HepG2 (cell line): ENCODE results near the gene RGMA. TPM values are rescaled to one million over a fixed set of nuclear protein-coding genes. Genes with fewer than 3 reads are reported as not detected.

ENCODE experiments used
- ATAC-seq: fragments of 200-7000 bp; cut with Tn5 transposase; 3 replicates; pipeline ENCODE4 v1.9.1; 2020; ENCODE audit warnings: mild to moderate bottlenecking, moderate library complexity
- BruUV-seq: library from RNA; stranded (reverse); fragments of 400-500 nt; replicated peaks from 2 replicates; lab custom pipeline; 2021; lab: Mats Ljungman, UMichigan
- CTCF ChIA-PET: fragments of 300-600 bp; formaldehyde crosslinking; extraction: SDS; loops from one replicate; lab custom pipeline; 2021; ENCODE audit warnings: low total read pairs, inconsistent platforms, low intra/inter-chr PET ratio; lab: Yijun Ruan, JAX
- POLR2A ChIA-PET: fragments of 350-600 bp; sonication (Branson Sonifier 250); formaldehyde crosslinking; loops from one replicate; lab custom pipeline; 2020; ENCODE audit warnings: antibody characterized with exemption, inconsistent platforms; lab: Yijun Ruan, JAX
- DNase-seq: peaks from one replicate; pipeline ENCODE4 v3.0.0-alpha.2; 2015; ENCODE audit warnings: low spot score
- FAIRE-seq: peaks from 3 replicates; lab custom pipeline; 2011; peaks lifted over from hg19 to GRCh38; lab: Jason Lieb, UNC
- H2AFZ ChIP-seq: one replicate; pipeline ENCODE4 v1.6.1; 2011; ENCODE audit warnings: low read length, inconsistent platforms
- H3K27ac ChIP-seq: fragments of 300-600 bp; 3 replicates; pipeline ENCODE4 v1.8.0; 2011; ENCODE audit warnings: mixed run types, mild to moderate bottlenecking, mixed read lengths, low read length, inconsistent platforms; ENCODE audit not compliant: insufficient read depth; ENCODE audit errors: extremely low read length
- H3K27me3 ChIP-seq, 2 experiments: fragments of 200-600 bp in 1 of 2; 2 replicates in 1 of 2; 3 replicates in 1 of 2; pipeline versions ENCODE4 v1.6.0 to v1.8.0; 2011; ENCODE audit warnings: low read length in 2 of 2, mild to moderate bottlenecking in 2 of 2, moderate library complexity in 2 of 2, inconsistent platforms in 1 of 2; ENCODE audit not compliant: insufficient read depth in 2 of 2, control insufficient read depth in 1 of 2
- H3K36me3 ChIP-seq, 2 experiments: fragments of 200-600 bp in 1 of 2; replicated peaks in 1 of 2; 2 replicates in 1 of 2; 3 replicates in 1 of 2; pipeline versions ENCODE4 v1.5.1 to v1.8.0; 2011; ENCODE audit warnings: low read length in 2 of 2, inconsistent platforms in 1 of 2; ENCODE audit not compliant: insufficient read depth in 2 of 2, control insufficient read depth in 1 of 2
- H3K4me1 ChIP-seq: 2 replicates; pipeline ENCODE4 v1.5.1; 2012; ENCODE audit warnings: low read length, inconsistent platforms; ENCODE audit not compliant: insufficient read depth
- H3K4me2 ChIP-seq: 2 replicates; pipeline ENCODE4 v1.6.0; 2011; ENCODE audit warnings: low read depth, low read length, inconsistent platforms
- H3K4me3 ChIP-seq, 3 experiments: fragments of 200-600 bp in 1 of 3; sonication (generic), shearing (Covaris generic) in 1 of 3; replicated peaks in 1 of 3; 2 replicates each; pipeline ENCODE4 v1.5.1; 2011 to 2016; ENCODE audit warnings: low read length in 3 of 3, inconsistent platforms in 2 of 3, low read depth in 2 of 3, mild to moderate bottlenecking in 2 of 3, control low read depth in 1 of 3, mixed read lengths in 1 of 3; ENCODE audit not compliant: insufficient read depth in 1 of 3
- H3K79me2 ChIP-seq: one replicate; pipeline ENCODE4 v1.6.1; 2011; ENCODE audit warnings: low read length, inconsistent platforms; ENCODE audit not compliant: insufficient read depth
- H3K9ac ChIP-seq: 2 replicates; pipeline ENCODE4 v1.6.0; 2011; ENCODE audit warnings: mild to moderate bottlenecking, low read depth, low read length, inconsistent platforms; ENCODE audit not compliant: insufficient read depth
- H3K9me3 ChIP-seq: 2 replicates; pipeline ENCODE4 v1.5.1; 2012; ENCODE audit warnings: mild to moderate bottlenecking, low read length
- H4K20me1 ChIP-seq: 2 replicates; pipeline ENCODE4 v1.6.0; 2011; ENCODE audit warnings: inconsistent platforms, mild to moderate bottlenecking, low read length, moderate library complexity; ENCODE audit not compliant: insufficient read depth
- DPF2 ChIP-seq: sonication (generic); formaldehyde crosslinking; IDR thresholded peaks from 2 replicates; pipeline ENCODE4 v1.4.0; 2020; ENCODE audit warnings: mild to moderate bottlenecking, low read depth, missing genetic modification reagents, borderline replicate concordance
- HOXA7 ChIP-seq: sonication (generic); formaldehyde crosslinking; IDR thresholded peaks from 2 replicates; pipeline ENCODE4 v1.8.1; 2022; ENCODE audit warnings: mild to moderate bottlenecking, missing genetic modification reagents, moderate library complexity
- IKZF1 ChIP-seq: fragments of 450-650 bp; IDR thresholded peaks from 2 replicates; pipeline ENCODE4 v1.7.1; 2016
- TBX2 ChIP-seq: sonication (generic); formaldehyde crosslinking; IDR thresholded peaks from 2 replicates; pipeline ENCODE4 v1.5.0; 2020; ENCODE audit warnings: missing genetic modification reagents, mild to moderate bottlenecking, borderline replicate concordance
- TSC22D2 ChIP-seq: sonication (generic); formaldehyde crosslinking; IDR thresholded peaks from 2 replicates; pipeline ENCODE4 v1.5.1; 2020; ENCODE audit warnings: missing genetic modification reagents, mild to moderate bottlenecking, borderline replicate concordance
- ZMYM3 ChIP-seq: sonication (generic); formaldehyde crosslinking; IDR thresholded peaks from 2 replicates; pipeline ENCODE4 v1.5.1; 2020; ENCODE audit warnings: mild to moderate bottlenecking, missing genetic modification reagents
- ZNF263 ChIP-seq: sonication (generic); formaldehyde crosslinking; IDR thresholded peaks from 2 replicates; pipeline ENCODE4 v1.4.0; 2020; ENCODE audit warnings: missing genetic modification reagents
- ZNF768 ChIP-seq: sonication (generic); formaldehyde crosslinking; IDR thresholded peaks from 2 replicates; pipeline ENCODE4 v1.4.0; 2020; ENCODE audit warnings: missing genetic modification reagents
- whole genome bisulfite sequencing: methylation state at CpG from one replicate; pipeline ENCODE4 v1.1.6; 2017; ENCODE audit warnings: low lambda C conversion rate; 5-methylcytosine and 5-hydroxymethylcytosine counted together
- in situ Hi-C: cut with HindIII; loops from 2 replicates; pipeline ENCODE4 v1.10.0; 2017; ENCODE audit warnings: low pct_unique_long_range_greater_than_20kb; ENCODE audit not compliant: extremely low pct_ligation_motif_present
- intact Hi-C: fragments of 100-400 bp; cut with micrococcal nuclease; formaldehyde crosslinking; loops from one replicate; pipeline ENCODE4 v1.10.0; 2022; ENCODE audit not compliant: unreplicated experiment
- polyA plus RNA-seq, 8 experiments: library from polyadenylated mRNA; depleted of rRNA in 3 of 8; stranded (reverse) in 7 of 8; unstranded in 1 of 8; fragments of >200 nt; fragmentation: Illumina TruSeq in 4 of 8; extraction: Trizol in 4 of 8; gene quantifications; 2 replicates each; pipeline versions ENCODE4 v1.2.1 to v1.2.3, GENCODE V29; 2011 to 2016; ENCODE audit warnings: low read depth in 4 of 8, missing spikeins in 1 of 8, mixed read lengths in 1 of 8; ENCODE audit not compliant: insufficient read depth in 1 of 8
- total RNA-seq, 5 experiments: library from RNA; depleted of rRNA; stranded (reverse); fragments of >200 nt; fragmentation: Illumina TruSeq; extraction: Trizol; gene quantifications; 2 replicates each; pipeline ENCODE4 v1.2.3, GENCODE V29; 2016; ENCODE audit warnings: low read depth in 1 of 5
- TF ChIP-seq, protein P1 (sequence below): sonication (generic); formaldehyde crosslinking; IDR thresholded peaks from 2 replicates; pipeline ENCODE4 v1.4.0; 2020; ENCODE audit warnings: missing genetic modification reagents, borderline replicate concordance
- TF ChIP-seq, protein P2 (sequence below): IDR thresholded peaks from 2 replicates; pipeline ENCODE4 v1.6.1; 2018; ENCODE audit warnings: missing genetic modification reagents, mild to moderate bottlenecking, missing compliant biosample characterization

The RGMA gene
- total and polyA plus RNA-seq, 2 of the 13 experiments (the other 11 are each of a cell fraction or from before 2014, with no cell fraction given): not detected

DNA sequence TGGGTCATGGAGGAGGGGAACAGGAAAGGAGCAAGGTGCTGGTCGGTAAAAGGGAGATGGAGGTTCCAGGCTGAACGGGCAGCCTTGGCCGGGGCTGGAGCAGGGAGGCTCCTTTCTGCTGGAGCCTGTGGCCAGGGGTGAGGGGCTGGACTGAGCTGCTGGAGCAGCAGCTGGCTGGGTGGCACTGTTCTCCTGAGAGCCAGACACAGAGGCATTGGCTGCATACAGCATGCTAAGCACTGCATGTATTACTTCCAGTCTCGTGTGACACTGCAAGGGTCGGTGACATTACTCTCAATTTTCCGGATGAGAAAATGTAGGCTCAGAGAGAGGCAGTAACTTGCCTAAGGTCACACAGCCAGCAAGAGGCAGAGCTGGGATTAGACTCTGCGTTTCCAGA, 42.3 kb downstream of the RGMA start:
- intact Hi-C loops: no loop called here
- Histone ChIP-seq H2AFZ (no peak overlapping the region), H3K4me2 (no peak overlapping the region), H3K27me3 (peaks cover 2 to 14% of the 10 kb centered on the region in 2 experiments; a peak in 3 of 5 replicates), H3K9ac (no peak overlapping the region), H3K9me3 (peaks cover 5% of the 10 kb centered on the region; the same call in 1 of the 2 replicates), H3K4me1 (no peaks in the 10 kb centered on the region), H3K79me2 (no peaks in the 10 kb centered on the region), H3K36me3 (no peaks in the 10 kb centered on the region), H4K20me1 (no peaks in the 10 kb centered on the region), H3K27ac (no peak overlapping the region), H3K4me3 (no peak overlapping the region)
- ChIA-PET CTCF (no interaction called here), POLR2A (no interaction called here)
- ATAC-seq: no peak
- in situ Hi-C loops: no loop called here
- no peak for FAIRE-seq
- 0% methylated on average over 2 of the region's 7 CpGs for WGBS
- BruUV-seq: no TSS peak
- peak; percentile 66; the same call in 1 of the 2 replicates for TF ChIP-seq ZNF768 (CRISPR knock-in tag)
- TF ChIP-seq, protein P1, sequence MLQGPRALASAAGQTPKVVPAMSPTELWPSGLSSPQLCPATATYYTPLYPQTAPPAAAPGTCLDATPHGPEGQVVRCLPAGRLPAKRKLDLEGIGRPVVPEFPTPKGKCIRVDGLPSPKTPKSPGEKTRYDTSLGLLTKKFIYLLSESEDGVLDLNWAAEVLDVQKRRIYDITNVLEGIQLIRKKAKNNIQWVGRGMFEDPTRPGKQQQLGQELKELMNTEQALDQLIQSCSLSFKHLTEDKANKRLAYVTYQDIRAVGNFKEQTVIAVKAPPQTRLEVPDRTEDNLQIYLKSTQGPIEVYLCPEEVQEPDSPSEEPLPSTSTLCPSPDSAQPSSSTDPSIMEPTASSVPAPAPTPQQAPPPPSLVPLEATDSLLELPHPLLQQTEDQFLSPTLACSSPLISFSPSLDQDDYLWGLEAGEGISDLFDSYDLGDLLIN (CRISPR knock-in tag): no peak
- TF ChIP-seq, protein P2, sequence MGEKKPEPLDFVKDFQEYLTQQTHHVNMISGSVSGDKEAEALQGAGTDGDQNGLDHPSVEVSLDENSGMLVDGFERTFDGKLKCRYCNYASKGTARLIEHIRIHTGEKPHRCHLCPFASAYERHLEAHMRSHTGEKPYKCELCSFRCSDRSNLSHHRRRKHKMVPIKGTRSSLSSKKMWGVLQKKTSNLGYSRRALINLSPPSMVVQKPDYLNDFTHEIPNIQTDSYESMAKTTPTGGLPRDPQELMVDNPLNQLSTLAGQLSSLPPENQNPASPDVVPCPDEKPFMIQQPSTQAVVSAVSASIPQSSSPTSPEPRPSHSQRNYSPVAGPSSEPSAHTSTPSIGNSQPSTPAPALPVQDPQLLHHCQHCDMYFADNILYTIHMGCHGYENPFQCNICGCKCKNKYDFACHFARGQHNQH: no peak
- TF ChIP-seq ZMYM3: no peak
- DNase-seq: no peak

DNA sequence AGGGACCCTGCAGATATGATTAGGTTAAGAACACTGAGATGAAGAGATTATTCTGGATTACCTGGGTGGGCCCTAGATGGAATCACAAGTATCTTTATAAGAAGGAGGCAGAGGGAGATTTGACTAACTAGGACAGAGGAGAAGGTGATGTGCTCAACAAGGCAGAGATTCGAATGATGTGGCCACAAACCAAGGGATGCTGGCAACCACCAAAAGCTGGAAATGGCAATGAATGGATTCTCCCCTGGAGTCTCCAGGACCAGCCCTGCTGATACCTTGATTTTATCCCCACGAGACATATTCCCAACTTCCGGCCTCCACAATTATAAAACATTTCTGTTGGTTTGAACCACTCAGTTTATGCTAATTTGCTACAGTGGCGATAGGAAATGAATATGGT, 42.9 kb downstream of the RGMA start:
- Histone ChIP-seq H3K4me2 (no peak overlapping the region), H3K79me2 (no peaks in the 10 kb centered on the region), H3K9me3 (peaks cover 5% of the 10 kb centered on the region; the same call in 1 of the 2 replicates), H4K20me1 (no peaks in the 10 kb centered on the region), H3K4me3 (no peak overlapping the region), H3K4me1 (no peaks in the 10 kb centered on the region), H3K27me3 (peaks cover 2 to 14% of the 10 kb centered on the region in 2 experiments; a peak in 3 of 5 replicates), H2AFZ (no peak overlapping the region), H3K9ac (no peak overlapping the region), H3K27ac (no peak overlapping the region), H3K36me3 (no peaks in the 10 kb centered on the region)
- no TSS peak for BruUV-seq
- intact Hi-C loops (no loop called here), in situ Hi-C loops (no loop called here)
- 19% methylated on average over 4 of the region's 4 CpGs for WGBS
- POLR2A ChIA-PET: no interaction called here
- no peak for DNase-seq
- no peak for FAIRE-seq
- no peak for ATAC-seq
- CTCF ChIA-PET: no interaction called here
- TF ChIP-seq TBX2: no peak
- TF ChIP-seq TSC22D2 (CRISPR knock-in tag): no peak
- no peak for TF ChIP-seq IKZF1
- no peak for TF ChIP-seq HOXA7 (CRISPR knock-in tag)
- TF ChIP-seq DPF2 (CRISPR knock-in tag): no peak
- no peak for TF ChIP-seq ZNF263 (CRISPR knock-in tag)
- TF ChIP-seq, all 625 proteins: peak for 0
